Keratinocyte (primary cell): Measurements from ENCODE around the gene RPL26. TPM values are rescaled to one million over a fixed set of nuclear protein-coding genes. Genes with fewer than 3 reads are reported as not detected.

Experiments used
- DNase-seq: peaks from one replicate; pipeline ENCODE4 v3.0.0-alpha.2; 2011; ENCODE audit warnings: low read depth, missing footprints, low spot score
- FAIRE-seq: peaks from 2 replicates; lab custom pipeline; 2011; peaks lifted over from hg19 to GRCh38; lab: Jason Lieb, UNC
- H2AFZ ChIP-seq: 2 replicates; pipeline ENCODE4 v1.6.0; 2012; ENCODE audit warnings: low read length, control low read depth, inconsistent platforms; ENCODE audit not compliant: control insufficient read depth
- H3K27ac ChIP-seq: 2 replicates; pipeline ENCODE4 v1.5.1; 2011; ENCODE audit warnings: low read length; ENCODE audit not compliant: control insufficient read depth, insufficient read depth
- H3K27me3 ChIP-seq: 3 replicates; pipeline ENCODE4 v1.6.0; 2011; ENCODE audit warnings: low read length; ENCODE audit not compliant: control insufficient read depth, insufficient read depth; ENCODE audit errors: extremely low read depth
- H3K36me3 ChIP-seq, 2 experiments: 2 replicates in 1 of 2; 3 replicates in 1 of 2; pipeline ENCODE4 v1.5.1; 2011; ENCODE audit warnings: low read length in 2 of 2, mild to moderate bottlenecking in 1 of 2; ENCODE audit not compliant: control insufficient read depth in 2 of 2, insufficient read depth in 2 of 2; ENCODE audit errors: extremely low read depth in 1 of 2
- H3K4me1 ChIP-seq: 3 replicates; pipeline ENCODE4 v1.5.1; 2011; ENCODE audit warnings: low read length; ENCODE audit not compliant: control insufficient read depth, insufficient read depth; ENCODE audit errors: extremely low read depth
- H3K4me2 ChIP-seq: 3 replicates; pipeline ENCODE4 v1.6.0; 2011; ENCODE audit warnings: low read depth, low read length; ENCODE audit not compliant: control insufficient read depth, insufficient read depth; ENCODE audit errors: extremely low read depth
- H3K4me3 ChIP-seq, 3 experiments: fragments of 200-600 bp in 1 of 3; sonication (generic) in 1 of 3; 2 replicates in 2 of 3; 3 replicates in 1 of 3; pipeline ENCODE4 v1.5.1; 2011 to 2016; ENCODE audit warnings: low read length in 3 of 3, mild to moderate bottlenecking in 3 of 3, control low read depth in 2 of 3, inconsistent platforms in 1 of 3, low read depth in 1 of 3, mixed read lengths in 1 of 3, mixed run types in 1 of 3, moderate library complexity in 1 of 3; ENCODE audit not compliant: control insufficient read depth in 2 of 3, insufficient read depth in 2 of 3; ENCODE audit errors: extremely low read depth in 1 of 3
- H3K79me2 ChIP-seq: 2 replicates; pipeline ENCODE4 v1.6.0; 2012; ENCODE audit warnings: low read length; ENCODE audit not compliant: control insufficient read depth, insufficient read depth
- H3K9ac ChIP-seq: 3 replicates; pipeline ENCODE4 v1.6.0; 2011; ENCODE audit warnings: low read length; ENCODE audit not compliant: control insufficient read depth, insufficient read depth; ENCODE audit errors: extremely low read depth
- H3K9me1 ChIP-seq: 3 replicates; pipeline ENCODE4 v1.6.0; 2011; ENCODE audit warnings: low read length; ENCODE audit not compliant: control insufficient read depth, insufficient read depth; ENCODE audit errors: extremely low read depth
- H3K9me3 ChIP-seq: 2 replicates; pipeline ENCODE4 v1.5.1; 2012; ENCODE audit warnings: low read depth, low read length; ENCODE audit not compliant: control insufficient read depth
- H4K20me1 ChIP-seq: 3 replicates; pipeline ENCODE4 v1.6.0; 2011; ENCODE audit warnings: low read length; ENCODE audit not compliant: control insufficient read depth, insufficient read depth; ENCODE audit errors: extremely low read depth
- EZH2 ChIP-seq: IDR thresholded peaks from one replicate; pipeline ENCODE4 v1.6.1; 2012; ENCODE audit warnings: inconsistent platforms, mild to moderate bottlenecking, low read length, moderate library complexity
- dilution Hi-C: fragments of 300-500 bp; cut with MboI; formaldehyde crosslinking; loops from one replicate; pipeline ENCODE4 v1.7.0; 2020; ENCODE audit warnings: low sequenced_read_pairs; ENCODE audit not compliant: extremely low pct_ligation_motif_present
- polyA plus RNA-seq, 5 experiments: library from polyadenylated mRNA; depleted of rRNA in 3 of 5; stranded (reverse) in 3 of 5; stranded (forward) in 1 of 5; unstranded in 1 of 5; fragments of >200 nt; gene quantifications; 1 replicate in 1 of 5; 2 replicates in 3 of 5; 3 replicates in 1 of 5; pipeline versions ENCODE4 v1.2.1 to v1.2.3, GENCODE V29; 2011 to 2012; ENCODE audit warnings: missing spikeins in 2 of 5, low read depth in 1 of 5, low replicate concordance in 1 of 5
- TF ChIP-seq, protein P1 (sequence below), 3 experiments: IDR thresholded peaks in 1 of 3; conservative IDR thresholded peaks in 1 of 3; optimal IDR thresholded peaks in 1 of 3; 2 replicates in 2 of 3; 3 replicates in 1 of 3; pipeline versions ENCODE3 to v1.5.1; 2011; ENCODE audit warnings: low read length in 3 of 3, mild to moderate bottlenecking in 3 of 3, moderate library complexity in 2 of 3, control low read depth in 1 of 3, inconsistent platforms in 1 of 3; ENCODE audit not compliant: insufficient read depth in 2 of 3; ENCODE audit errors: extremely low read depth in 1 of 3

The RPL26 gene
- polyA plus RNA-seq, 1 donor (not counting 4 experiments of a cell fraction or from before 2014, with no cell fraction given) = 5,909 TPM

DNA sequence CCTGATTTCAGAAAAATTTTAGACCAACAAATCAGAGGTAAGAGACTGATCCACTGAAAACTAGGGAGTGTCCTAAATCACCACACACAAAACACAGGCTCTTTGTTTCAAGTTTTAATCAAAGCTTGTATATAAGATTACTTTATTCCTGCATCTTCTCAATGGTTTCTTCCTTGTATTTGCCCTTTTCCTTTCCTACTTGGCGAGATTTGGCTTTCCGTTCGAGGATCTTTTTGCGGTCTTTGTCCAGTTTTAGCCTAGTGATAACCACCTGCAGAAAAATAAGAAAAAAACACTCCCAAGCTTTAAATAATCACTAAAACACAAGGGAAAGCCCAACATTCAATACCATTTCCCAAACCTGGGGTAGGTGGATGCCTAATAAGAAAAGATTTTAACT is 5.6 kb downstream of the RPL26 start:
- TF ChIP-seq, protein P1, sequence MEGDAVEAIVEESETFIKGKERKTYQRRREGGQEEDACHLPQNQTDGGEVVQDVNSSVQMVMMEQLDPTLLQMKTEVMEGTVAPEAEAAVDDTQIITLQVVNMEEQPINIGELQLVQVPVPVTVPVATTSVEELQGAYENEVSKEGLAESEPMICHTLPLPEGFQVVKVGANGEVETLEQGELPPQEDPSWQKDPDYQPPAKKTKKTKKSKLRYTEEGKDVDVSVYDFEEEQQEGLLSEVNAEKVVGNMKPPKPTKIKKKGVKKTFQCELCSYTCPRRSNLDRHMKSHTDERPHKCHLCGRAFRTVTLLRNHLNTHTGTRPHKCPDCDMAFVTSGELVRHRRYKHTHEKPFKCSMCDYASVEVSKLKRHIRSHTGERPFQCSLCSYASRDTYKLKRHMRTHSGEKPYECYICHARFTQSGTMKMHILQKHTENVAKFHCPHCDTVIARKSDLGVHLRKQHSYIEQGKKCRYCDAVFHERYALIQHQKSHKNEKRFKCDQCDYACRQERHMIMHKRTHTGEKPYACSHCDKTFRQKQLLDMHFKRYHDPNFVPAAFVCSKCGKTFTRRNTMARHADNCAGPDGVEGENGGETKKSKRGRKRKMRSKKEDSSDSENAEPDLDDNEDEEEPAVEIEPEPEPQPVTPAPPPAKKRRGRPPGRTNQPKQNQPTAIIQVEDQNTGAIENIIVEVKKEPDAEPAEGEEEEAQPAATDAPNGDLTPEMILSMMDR (optimal IDR thresholded peaks at IDR 0.05 in 1 of 3, IDR thresholded peaks at IDR 0.05 in 1 of 3, conservative IDR thresholded peaks at IDR 0.05 in 1 of 3; ENCODE audit: extremely low read depth in 1 of 3, insufficient read depth in 2 of 3, low read length in 3 of 3) = no peak
- TF ChIP-seq EZH2 = no peak
- peaks cover 40% of the 10 kb centered on the region for H3K4me1 ChIP-seq
- peaks cover 22% of the 10 kb centered on the region for H4K20me1 ChIP-seq
- H3K36me3 ChIP-seq = peaks cover 24 to 35% of the 10 kb centered on the region in 2 experiments
- H3K9me1 ChIP-seq = no peaks in the 10 kb centered on the region
- H3K79me2 ChIP-seq = peaks cover 38% of the 10 kb centered on the region
- FAIRE-seq (no peak), DNase-seq (no peak)
- H3K4me3 ChIP-seq = no peak overlapping the region
- H3K27ac ChIP-seq = no peak overlapping the region
- H3K4me2 ChIP-seq = no peak overlapping the region
- no peaks in the 10 kb centered on the region for H3K9me3 ChIP-seq
- H3K9ac ChIP-seq = no peak overlapping the region
- no peak overlapping the region for H2AFZ ChIP-seq
- no peaks in the 10 kb centered on the region for H3K27me3 ChIP-seq
- dilution Hi-C loops = no loop called here

DNA sequence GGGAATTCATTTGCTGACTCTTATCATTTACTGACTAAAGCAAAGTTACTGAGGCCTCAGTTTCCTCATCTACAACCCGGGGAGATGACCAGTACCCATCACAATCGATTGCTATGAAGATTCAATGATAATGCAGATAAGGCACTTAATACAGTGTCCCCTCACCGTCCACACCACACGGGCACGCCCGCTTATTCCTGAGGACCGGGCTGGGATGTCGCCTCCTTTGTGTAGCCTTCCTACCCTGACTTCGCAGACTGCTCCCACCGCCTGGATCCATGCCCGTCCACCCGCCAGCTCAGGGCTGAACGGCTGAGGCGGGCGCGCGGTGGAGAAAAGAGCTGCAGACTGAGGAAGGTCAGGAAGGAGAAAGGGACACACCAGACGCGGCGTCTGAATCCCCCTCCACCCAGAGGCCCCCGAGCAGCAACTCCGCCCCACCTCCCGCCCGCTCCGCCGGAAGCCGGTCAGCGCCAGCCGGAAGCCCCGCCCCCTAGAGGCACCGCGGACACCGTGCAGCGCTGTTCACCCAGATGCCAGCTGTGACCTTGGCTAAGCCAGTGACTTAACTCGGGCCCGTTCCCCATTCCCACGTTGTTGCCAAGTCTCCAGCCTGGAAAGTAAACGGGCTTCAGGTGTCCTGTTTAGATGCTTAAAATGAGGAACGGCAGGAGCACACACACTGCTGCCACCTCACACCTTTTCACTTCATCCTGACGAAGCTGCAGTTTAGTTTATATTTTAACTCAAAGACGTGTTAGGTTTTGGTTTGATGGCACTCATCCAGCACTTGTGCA is 6.5 kb downstream of the RPL26 start, which contains the start of gene KRABD2:
TSS of gene KRABD2 (minus strand) at position 434 of the 797 bp plus-strand sequence.
- TF ChIP-seq, protein P1 (optimal IDR thresholded peaks at IDR 0.05 in 1 of 3, IDR thresholded peaks at IDR 0.05 in 1 of 3, conservative IDR thresholded peaks at IDR 0.05 in 1 of 3; ENCODE audit: extremely low read depth in 1 of 3, insufficient read depth in 2 of 3, low read length in 3 of 3) = peak; percentile 51 to 79 (median 73)
- TF ChIP-seq EZH2 = no peak
- FAIRE-seq (peak; percentile 36), DNase-seq (no peak)
- Histone ChIP-seq H3K27ac (peak within 1 kb of the TSS; percentile 67), H3K9me3 (no peaks in the 10 kb centered on the region), H3K27me3 (no peaks in the 10 kb centered on the region), H3K4me2 (peak within 1 kb of the TSS; percentile 96), H3K9me1 (no peaks in the 10 kb centered on the region), H3K4me1 (peaks cover 36% of the 10 kb centered on the region), H3K36me3 (peaks cover 22 to 30% of the 10 kb centered on the region in 2 experiments), H4K20me1 (peaks cover 22% of the 10 kb centered on the region), H3K9ac (peak within 1 kb of the TSS; percentile 75), H3K79me2 (peaks cover 28% of the 10 kb centered on the region), H3K4me3 (peak within 1 kb of the TSS; percentile 47 to 80 (median 72)), H2AFZ (peak within 1 kb of the TSS; percentile 59)
- dilution Hi-C loops = no loop called here
